ENCODE data around the gene GPD1L. TPM values are rescaled to one million over a fixed set of nuclear protein-coding genes. Genes with fewer than 3 reads are reported as not detected.

The GPD1L gene
- total RNA-seq, 1 donor from 2014 or later: 21.3 TPM

DNA sequence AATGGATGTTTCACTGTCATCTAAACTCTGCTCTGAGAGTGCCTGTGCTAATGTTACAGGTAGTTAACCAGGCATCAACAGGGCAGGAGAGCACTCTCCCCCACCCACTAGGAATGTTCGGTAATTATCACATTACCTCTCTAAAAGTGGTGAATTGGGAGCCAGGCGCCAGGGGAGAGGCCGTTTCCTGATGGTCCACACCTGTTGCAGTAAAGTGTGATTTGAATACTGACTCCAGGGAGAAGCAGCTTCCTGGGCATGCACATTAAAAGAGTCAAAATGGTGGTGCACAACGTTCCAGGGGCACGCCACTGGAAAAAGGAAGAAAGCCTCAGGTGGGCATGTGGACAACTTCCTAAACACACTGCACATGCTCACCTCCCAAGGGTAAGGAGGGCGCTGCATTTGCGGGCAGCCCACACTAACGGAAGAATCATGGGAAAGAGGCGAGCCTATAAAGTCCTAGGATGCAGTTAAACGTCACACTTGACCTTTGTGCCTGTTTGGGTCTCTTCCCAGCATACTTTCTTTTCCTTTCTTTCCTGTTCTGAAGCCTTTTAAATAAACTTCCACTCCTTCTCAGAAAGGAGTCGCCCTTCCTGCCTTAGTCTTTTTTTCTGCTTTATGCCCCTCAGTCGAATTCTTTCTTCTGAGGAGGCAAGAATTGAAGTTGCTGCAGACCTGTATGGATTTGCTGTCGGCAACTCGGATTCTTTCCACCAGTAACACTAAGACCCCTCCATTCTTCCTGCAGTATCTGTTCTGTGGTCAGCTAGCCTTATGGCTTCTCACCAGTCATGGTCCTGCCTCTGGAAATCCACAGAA, 28.9 kb upstream of the GPD1L start:
- FAIRE-seq: no peak
- no peak for DNase-seq (ENCODE audit: low read depth)
- TF ChIP-seq, protein P1, sequence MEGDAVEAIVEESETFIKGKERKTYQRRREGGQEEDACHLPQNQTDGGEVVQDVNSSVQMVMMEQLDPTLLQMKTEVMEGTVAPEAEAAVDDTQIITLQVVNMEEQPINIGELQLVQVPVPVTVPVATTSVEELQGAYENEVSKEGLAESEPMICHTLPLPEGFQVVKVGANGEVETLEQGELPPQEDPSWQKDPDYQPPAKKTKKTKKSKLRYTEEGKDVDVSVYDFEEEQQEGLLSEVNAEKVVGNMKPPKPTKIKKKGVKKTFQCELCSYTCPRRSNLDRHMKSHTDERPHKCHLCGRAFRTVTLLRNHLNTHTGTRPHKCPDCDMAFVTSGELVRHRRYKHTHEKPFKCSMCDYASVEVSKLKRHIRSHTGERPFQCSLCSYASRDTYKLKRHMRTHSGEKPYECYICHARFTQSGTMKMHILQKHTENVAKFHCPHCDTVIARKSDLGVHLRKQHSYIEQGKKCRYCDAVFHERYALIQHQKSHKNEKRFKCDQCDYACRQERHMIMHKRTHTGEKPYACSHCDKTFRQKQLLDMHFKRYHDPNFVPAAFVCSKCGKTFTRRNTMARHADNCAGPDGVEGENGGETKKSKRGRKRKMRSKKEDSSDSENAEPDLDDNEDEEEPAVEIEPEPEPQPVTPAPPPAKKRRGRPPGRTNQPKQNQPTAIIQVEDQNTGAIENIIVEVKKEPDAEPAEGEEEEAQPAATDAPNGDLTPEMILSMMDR (IDR thresholded peaks at IDR 0.05; ENCODE audit: insufficient read depth, low read length, severe bottlenecking): no peak

DNA sequence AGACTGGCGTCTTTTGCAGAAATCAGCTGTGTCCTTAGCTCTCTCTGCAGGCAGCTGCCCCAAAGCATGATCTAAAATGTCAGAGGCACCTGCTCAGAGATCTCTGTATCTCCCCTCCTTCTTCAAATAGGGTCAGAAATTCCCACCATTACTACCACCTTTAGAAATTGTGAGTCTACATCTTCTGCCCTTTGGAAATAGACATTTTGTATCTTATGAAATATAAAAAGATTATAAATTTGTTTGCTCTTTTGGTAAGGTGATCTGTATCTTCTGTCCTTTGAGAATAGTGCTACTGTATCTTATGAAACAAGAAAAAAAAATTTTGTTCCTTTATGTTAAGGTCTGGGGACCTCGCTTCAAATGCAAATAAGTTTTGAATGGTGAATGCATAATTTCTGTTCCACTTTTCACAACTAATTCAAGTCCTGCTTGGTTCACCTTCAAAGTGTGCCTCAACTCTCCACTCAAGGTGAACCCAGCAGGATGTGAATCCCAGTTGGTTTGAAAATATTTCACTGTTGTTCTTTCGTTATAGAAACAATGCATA, 28.3 kb upstream of the GPD1L start:
- TF ChIP-seq, protein P1 (IDR thresholded peaks at IDR 0.05; ENCODE audit: insufficient read depth, low read length, severe bottlenecking): no peak
- Histone ChIP-seq H3K36me3 (ENCODE audit: control insufficient read depth, insufficient read depth, low read length) (no peaks in the 10 kb centered on the region), H3K4me3 (ENCODE audit: low read depth, low read length) (no peak overlapping the region), H3K27me3 (ENCODE audit: control insufficient read depth, insufficient read depth, low read length) (no peaks in the 10 kb centered on the region)
- FAIRE-seq: no peak
- no peak for DNase-seq (ENCODE audit: low read depth)

More for the DNA sequence above, 28.9 kb upstream of the GPD1L start:
- no peaks in the 10 kb centered on the region for H3K36me3 ChIP-seq (ENCODE audit: control insufficient read depth, insufficient read depth, low read length)
- no peak overlapping the region for H3K4me3 ChIP-seq (ENCODE audit: low read depth, low read length)
- H3K27me3 ChIP-seq (ENCODE audit: control insufficient read depth, insufficient read depth, low read length): no peaks in the 10 kb centered on the region

DNA sequence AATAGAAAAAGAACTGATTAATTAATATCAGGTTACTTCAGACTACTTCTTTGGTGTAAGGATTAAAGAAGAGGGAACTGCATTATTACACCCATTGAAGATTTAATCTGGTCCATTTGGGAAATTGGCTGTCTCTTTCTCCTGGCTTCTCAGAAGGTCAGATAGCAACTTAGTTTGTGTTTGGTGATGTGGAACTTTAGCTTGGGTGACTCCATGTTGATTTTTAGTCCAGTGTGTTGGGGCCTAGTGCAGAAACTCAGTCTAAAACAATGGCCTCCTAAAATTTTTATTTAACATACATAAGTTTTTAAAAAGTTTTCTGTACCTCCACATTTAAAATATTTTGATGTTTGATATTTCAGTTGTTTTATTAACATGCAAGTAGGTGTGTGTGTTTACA, 27.6 kb upstream of the GPD1L start:
- FAIRE-seq: no peak
- Histone ChIP-seq H3K27me3 (ENCODE audit: control insufficient read depth, insufficient read depth, low read length) (no peaks in the 10 kb centered on the region), H3K36me3 (ENCODE audit: control insufficient read depth, insufficient read depth, low read length) (no peaks in the 10 kb centered on the region), H3K4me3 (ENCODE audit: low read depth, low read length) (no peak overlapping the region)
- TF ChIP-seq, protein P1 (IDR thresholded peaks at IDR 0.05; ENCODE audit: insufficient read depth, low read length, severe bottlenecking): no peak
- no peak for DNase-seq (ENCODE audit: low read depth)

DNA sequence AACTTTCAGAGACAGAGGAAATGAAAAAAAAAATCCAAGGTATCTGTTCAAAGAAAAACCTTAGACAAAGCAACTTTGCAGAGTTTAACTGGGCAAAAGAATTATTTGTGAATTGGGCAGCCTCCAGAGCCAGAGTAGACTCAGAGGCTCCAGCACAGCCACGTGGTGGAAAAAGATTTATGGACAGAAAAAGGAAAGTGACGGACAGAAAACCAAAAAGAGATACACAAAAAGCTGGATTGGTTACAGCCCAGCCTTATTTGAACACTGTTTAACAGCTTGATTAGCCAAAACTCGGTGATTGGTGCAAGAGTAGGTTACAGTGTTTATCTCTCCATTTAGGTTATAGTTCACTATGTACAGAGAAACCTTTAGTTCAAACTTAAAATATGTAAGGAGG, 23.7 kb upstream of the GPD1L start:
- FAIRE-seq (no peak), DNase-seq (ENCODE audit: low read depth) (no peak)
- Histone ChIP-seq H3K36me3 (ENCODE audit: control insufficient read depth, insufficient read depth, low read length) (no peaks in the 10 kb centered on the region), H3K4me3 (ENCODE audit: low read depth, low read length) (no peak overlapping the region), H3K27me3 (ENCODE audit: control insufficient read depth, insufficient read depth, low read length) (no peaks in the 10 kb centered on the region)
- TF ChIP-seq, protein P1 (IDR thresholded peaks at IDR 0.05; ENCODE audit: insufficient read depth, low read length, severe bottlenecking): no peak

DNA sequence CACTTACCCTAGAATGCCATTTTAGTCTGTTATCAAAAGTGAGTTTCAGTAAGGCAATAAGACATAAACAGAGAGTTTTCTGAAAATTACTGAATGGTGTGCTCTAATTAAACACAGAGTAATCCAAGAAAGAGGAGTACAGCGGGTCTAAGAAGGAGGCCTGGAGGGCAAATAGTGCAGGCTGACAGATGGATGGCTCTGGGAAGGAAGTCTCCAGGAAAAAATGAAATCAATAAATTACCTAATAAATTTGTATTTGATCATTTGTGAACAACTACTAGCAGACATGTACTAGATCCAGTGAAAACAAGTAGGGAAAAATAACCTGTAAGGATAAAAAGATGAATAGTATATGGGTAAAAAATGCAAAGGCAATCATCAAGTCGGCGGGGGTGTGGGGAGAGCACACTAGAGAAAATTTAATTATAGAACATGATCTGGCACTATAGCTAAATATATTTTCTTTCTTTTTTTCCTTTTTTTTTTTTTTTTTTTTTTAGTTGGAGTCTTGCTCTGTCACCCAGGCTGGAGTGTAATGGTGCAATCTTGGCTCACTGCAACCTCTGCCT, 22.6 kb upstream of the GPD1L start:
- no peaks in the 10 kb centered on the region for H3K36me3 ChIP-seq (ENCODE audit: control insufficient read depth, insufficient read depth, low read length)
- no peaks in the 10 kb centered on the region for H3K27me3 ChIP-seq (ENCODE audit: control insufficient read depth, insufficient read depth, low read length)
- no peak overlapping the region for H3K4me3 ChIP-seq (ENCODE audit: low read depth, low read length)
- FAIRE-seq (no peak), DNase-seq (ENCODE audit: low read depth) (no peak)
- TF ChIP-seq, protein P1 (IDR thresholded peaks at IDR 0.05; ENCODE audit: insufficient read depth, low read length, severe bottlenecking): no peak
